GM12878 (cell line): ENCODE results near the gene SMARCD1.

Experiments used
- CTCF ChIP-seq, 3 experiments: IDR thresholded peaks in 2 of 3; conservative IDR thresholded peaks in 1 of 3; 2 replicates each; pipeline ENCODE4 v1.5.1; 2011; ENCODE audit warnings: low read depth in 3 of 3, low read length in 3 of 3, mild to moderate bottlenecking in 3 of 3, control low read depth in 2 of 3, moderate library complexity in 2 of 3, inconsistent platforms in 1 of 3, mixed read lengths in 1 of 3; ENCODE audit not compliant: control insufficient read depth in 2 of 3, insufficient read depth in 1 of 3; ENCODE audit errors: extremely low read depth in 1 of 3
- JUNB ChIP-seq: IDR thresholded peaks from 2 replicates; pipeline ENCODE4 v1.6.1; 2016; ENCODE audit warnings: antibody characterized with exemption, mild to moderate bottlenecking
- JUND ChIP-seq: IDR thresholded peaks from 2 replicates; pipeline ENCODE4 v1.6.1; 2012; ENCODE audit warnings: low read depth, mild to moderate bottlenecking, low read length, improper control_type of control experiment, moderate library complexity
- TCF12 ChIP-seq: IDR thresholded peaks from 2 replicates; pipeline ENCODE4 v1.6.1; 2011; ENCODE audit warnings: low read depth, mild to moderate bottlenecking, low read length
- TCF7 ChIP-seq: IDR thresholded peaks from 2 replicates; pipeline ENCODE4 v1.6.1; 2014; ENCODE audit warnings: antibody characterized with exemption, borderline replicate concordance
- USF1 ChIP-seq: IDR thresholded peaks from 2 replicates; pipeline ENCODE4 v1.6.1; 2011; ENCODE audit warnings: borderline replicate concordance, low read depth, mild to moderate bottlenecking, moderate library complexity, mixed read lengths, low read length; ENCODE audit not compliant: insufficient read depth; ENCODE audit errors: extremely low read length

- TF ChIP-seq USF1 = no peak
- TF ChIP-seq JUNB = no peak
- no peak for TF ChIP-seq CTCF (IDR thresholded peaks at IDR 0.05 in 2 of 3, conservative IDR thresholded peaks at IDR 0.05 in 1 of 3; ENCODE audit: control insufficient read depth in 2 of 3, extremely low read depth in 1 of 3, insufficient read depth in 1 of 3, low read depth in 3 of 3, low read length in 3 of 3)
- no peak for TF ChIP-seq JUND
- no peak for TF ChIP-seq TCF12
- no peak for TF ChIP-seq TCF7
Observed at GRCh38 chr12:50078281-50078680, 6.9 kb upstream of the SMARCD1 start.
